NCI-H345 (cell line): ENCODE measurements around the gene CHCHD6.

Experiments used
- DNase-seq: peaks from one replicate; lab custom pipeline; 2025; lab: John Stamatoyannopoulos, UW

CHCHD6 gene

GRCh38 chr3:126704494-126705214 is 614 bp downstream of the CHCHD6 start:
- peak; percentile 3 for DNase-seq

- no peak for DNase-seq
These were observed 2.6 kb downstream of the CHCHD6 start for GRCh38 chr3:126706631-126707030.

- no peak for DNase-seq
These were observed 7.2 kb downstream of the CHCHD6 start for GRCh38 chr3:126711121-126711760.

- DNase-seq: no peak
These were observed 9.2 kb downstream of the CHCHD6 start for GRCh38 chr3:126713199-126713598.

GRCh38 chr3:126714276-126714900 is 10.3 kb downstream of the CHCHD6 start:
- DNase-seq: no peak

GRCh38 chr3:126714921-126715320 is 10.9 kb downstream of the CHCHD6 start:
- DNase-seq: no peak

- no peak for DNase-seq
These were observed 11.4 kb downstream of the CHCHD6 start for GRCh38 chr3:126715432-126715831.

GRCh38 chr3:126716057-126716456 is 12.0 kb downstream of the CHCHD6 start:
- DNase-seq: no peak

GRCh38 chr3:126718561-126719445 is 14.8 kb downstream of the CHCHD6 start:
- no peak for DNase-seq

GRCh38 chr3:126720596-126720995 is 16.6 kb downstream of the CHCHD6 start:
- no peak for DNase-seq

- no peak for DNase-seq
These were observed 17.2 kb downstream of the CHCHD6 start for GRCh38 chr3:126721246-126721645.

- DNase-seq: no peak
These were observed 19.2 kb downstream of the CHCHD6 start for GRCh38 chr3:126723237-126723636.

- DNase-seq: no peak
These were observed 19.8 kb downstream of the CHCHD6 start for GRCh38 chr3:126723801-126724200.

GRCh38 chr3:126728680-126729079 is 24.6 kb downstream of the CHCHD6 start:
- DNase-seq: no peak

- no peak for DNase-seq
These were observed 26.3 kb downstream of the CHCHD6 start for GRCh38 chr3:126730376-126730775.

- DNase-seq: no peak
These were observed 27.0 kb downstream of the CHCHD6 start for GRCh38 chr3:126731044-126731443.

GRCh38 chr3:126732281-126733060 is 28.4 kb downstream of the CHCHD6 start:
- no peak for DNase-seq

- DNase-seq: no peak
These were observed 29.0 kb downstream of the CHCHD6 start for GRCh38 chr3:126733061-126733430.

GRCh38 chr3:126734106-126734723 is 30.2 kb downstream of the CHCHD6 start:
- DNase-seq: no peak

GRCh38 chr3:126737527-126737926 is 33.5 kb downstream of the CHCHD6 start:
- no peak for DNase-seq

GRCh38 chr3:126742057-126742456 is 38.0 kb downstream of the CHCHD6 start:
- no peak for DNase-seq
